ENCODE data around the gene EPHB1. TPM values are rescaled to one million over a fixed set of nuclear protein-coding genes. Genes with fewer than 3 reads are reported as not detected.

Gene EPHB1
- total and polyA plus RNA-seq, 2 donors (not counting 3 experiments of a cell fraction or from before 2014, with no cell fraction given): 1.3 to 5.2 TPM

GRCh38 chr3:135260025-135260424, 465.0 kb downstream of the EPHB1 start:
- Histone ChIP-seq H3K27ac (ENCODE audit: insufficient read depth, low read depth, low read length) (no peak overlapping the region), H3K27me3 (ENCODE audit: control insufficient read depth in 2 of 2, insufficient read depth in 2 of 2, low read length in 2 of 2) (no peaks in the 10 kb centered on the region), H3K9me1 (replicated peaks; ENCODE audit: control insufficient read depth, extremely low read depth, insufficient read depth, low read length) (no peaks in the 10 kb centered on the region), H3K4me3 (replicated peaks in 1 of 3; ENCODE audit: insufficient read depth in 1 of 3, low read depth in 1 of 3, low read length in 3 of 3) (no peak overlapping the region), H3K36me3 (ENCODE audit: control insufficient read depth in 2 of 2, extremely low read depth in 1 of 2, insufficient read depth in 2 of 2, low read length in 2 of 2) (no peaks in the 10 kb centered on the region), H3K9ac (replicated peaks; ENCODE audit: extremely low read depth, insufficient read depth, low read length) (no peak overlapping the region), H2AFZ (ENCODE audit: low read depth, low read length) (no peak overlapping the region), H3K4me1 (ENCODE audit: control insufficient read depth, extremely low read depth, insufficient read depth, low read length) (no peaks in the 10 kb centered on the region), H3K9me3 (replicated peaks; ENCODE audit: control insufficient read depth, insufficient read depth, low read length) (no peaks in the 10 kb centered on the region), H4K20me1 (replicated peaks; ENCODE audit: control insufficient read depth, extremely low read depth, insufficient read depth, low read length) (no peaks in the 10 kb centered on the region), H3K4me2 (ENCODE audit: insufficient read depth, low read length) (no peak overlapping the region), H3K79me2 (ENCODE audit: control insufficient read depth, insufficient read depth, low read length) (no peaks in the 10 kb centered on the region)
- intact Hi-C loops (cut with micrococcal nuclease) (no loop called here), dilution Hi-C loops (cut with MboI; ENCODE audit: extremely low pct_ligation_motif_present, low sequenced_read_pairs) (no loop called here)
- no TSS peak for BruUV-seq (replicated peaks)
- CTCF ChIA-PET: no interaction called here
- POLR2A ChIA-PET: no interaction called here
- TF ChIP-seq JUN (IDR thresholded peaks at IDR 0.05; ENCODE audit: borderline replicate concordance, insufficient read depth, insufficient read length, low read depth) (no peak), CTCF (IDR thresholded peaks at IDR 0.05; ENCODE audit: extremely low read depth in 1 of 2, insufficient read depth in 1 of 2, low read depth in 1 of 2, low read length in 2 of 2) (no peak), GATA2 (IDR thresholded peaks at IDR 0.05; ENCODE audit: insufficient read depth, insufficient read length, low read depth, low read length) (no peak), EZH2 (IDR thresholded peaks at IDR 0.05; ENCODE audit: borderline replicate concordance, low read depth, low read length, severe bottlenecking) (no peak), FOS (IDR thresholded peaks at IDR 0.05; ENCODE audit: borderline replicate concordance, insufficient read depth, low read length) (no peak), POLR2A (IDR thresholded peaks at IDR 0.05; ENCODE audit: low read depth, low read length) (no peak), POLR2AphosphoS5 (IDR thresholded peaks at IDR 0.05; ENCODE audit: insufficient read depth, low read depth, low read length) (no peak), MYC (IDR thresholded peaks at IDR 0.05; ENCODE audit: low read depth, low read length) (no peak)
- TF ChIP-seq, protein P1, sequence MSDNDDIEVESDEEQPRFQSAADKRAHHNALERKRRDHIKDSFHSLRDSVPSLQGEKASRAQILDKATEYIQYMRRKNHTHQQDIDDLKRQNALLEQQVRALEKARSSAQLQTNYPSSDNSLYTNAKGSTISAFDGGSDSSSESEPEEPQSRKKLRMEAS (IDR thresholded peaks at IDR 0.05; ENCODE audit: insufficient read depth, insufficient read length): no peak
- no peak for FAIRE-seq
- DNase-seq (ENCODE audit: low read depth, low spot score): no peak
